Peyer's patch (tissue), 4 donors: ENCODE measurements around the gene ATP11A.

Experiments used
- POLR2A ChIP-seq, 2 donors: fragments of 450-650 bp; IDR thresholded peaks; one replicate each; pipeline ENCODE4 v1.5.1; 2017; ENCODE audit warnings: antibody characterized with exemption in 2 of 2, mild to moderate bottlenecking in 2 of 2, moderate library complexity in 2 of 2
- TF ChIP-seq, protein P1 (sequence below), 6 experiments: fragments of 450-650 bp in 4 of 6; fragments of 200-600 bp in 2 of 6; sonication (generic) in 1 of 6; IDR thresholded peaks; one replicate each; pipeline ENCODE4 v1.5.1; 2017 to 2019; ENCODE audit warnings: antibody characterized with exemption in 6 of 6, mild to moderate bottlenecking in 3 of 6, moderate library complexity in 1 of 6

DNA sequence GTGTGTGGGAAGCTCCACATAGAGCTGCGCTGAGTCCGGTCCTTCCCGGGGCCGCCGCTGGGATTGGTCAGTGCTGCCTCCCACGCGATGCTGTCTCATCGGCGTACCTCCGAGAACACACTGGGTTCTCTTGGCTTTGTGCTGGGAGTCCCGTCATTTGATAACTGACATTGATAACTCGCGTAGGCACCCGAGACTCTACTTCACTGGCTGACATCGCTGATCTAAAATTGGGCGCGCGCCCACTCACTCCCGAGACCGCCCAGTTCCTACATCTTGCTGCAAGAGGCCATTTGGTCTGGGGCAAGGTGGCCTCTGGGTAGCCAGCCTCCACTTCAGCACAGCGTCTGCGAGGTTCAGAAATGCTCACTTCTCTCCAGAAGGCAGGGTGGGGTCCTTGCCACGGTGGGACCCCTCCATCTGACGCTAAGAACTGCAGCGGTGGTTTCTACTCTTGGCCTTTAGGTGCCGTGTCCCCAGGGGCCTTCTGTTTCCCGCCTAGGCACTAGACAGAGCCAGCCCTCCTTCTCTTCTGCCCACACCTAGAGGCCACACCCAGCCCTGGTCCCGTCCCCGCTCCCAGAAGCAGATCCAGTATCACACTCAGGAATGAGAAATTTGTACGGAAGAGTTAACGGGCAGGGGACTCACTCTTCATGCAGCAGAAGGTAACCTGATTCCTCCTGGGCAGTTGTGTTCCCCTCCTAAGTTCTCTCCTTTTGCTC lies 40.7 kb upstream of the ATP11A start:
- TF ChIP-seq, protein P1, sequence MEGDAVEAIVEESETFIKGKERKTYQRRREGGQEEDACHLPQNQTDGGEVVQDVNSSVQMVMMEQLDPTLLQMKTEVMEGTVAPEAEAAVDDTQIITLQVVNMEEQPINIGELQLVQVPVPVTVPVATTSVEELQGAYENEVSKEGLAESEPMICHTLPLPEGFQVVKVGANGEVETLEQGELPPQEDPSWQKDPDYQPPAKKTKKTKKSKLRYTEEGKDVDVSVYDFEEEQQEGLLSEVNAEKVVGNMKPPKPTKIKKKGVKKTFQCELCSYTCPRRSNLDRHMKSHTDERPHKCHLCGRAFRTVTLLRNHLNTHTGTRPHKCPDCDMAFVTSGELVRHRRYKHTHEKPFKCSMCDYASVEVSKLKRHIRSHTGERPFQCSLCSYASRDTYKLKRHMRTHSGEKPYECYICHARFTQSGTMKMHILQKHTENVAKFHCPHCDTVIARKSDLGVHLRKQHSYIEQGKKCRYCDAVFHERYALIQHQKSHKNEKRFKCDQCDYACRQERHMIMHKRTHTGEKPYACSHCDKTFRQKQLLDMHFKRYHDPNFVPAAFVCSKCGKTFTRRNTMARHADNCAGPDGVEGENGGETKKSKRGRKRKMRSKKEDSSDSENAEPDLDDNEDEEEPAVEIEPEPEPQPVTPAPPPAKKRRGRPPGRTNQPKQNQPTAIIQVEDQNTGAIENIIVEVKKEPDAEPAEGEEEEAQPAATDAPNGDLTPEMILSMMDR (IDR thresholded peaks at IDR 0.05) = no peak
- no peak for TF ChIP-seq POLR2A (IDR thresholded peaks at IDR 0.05)
